A549 (cell line): ENCODE data around the gene TBC1D25. TPM values are rescaled to one million over a fixed set of nuclear protein-coding genes. Genes with fewer than 3 reads are reported as not detected.

Experiments
- ATAC-seq, 2 experiments: fragments of 200-7000 bp in 1 of 2; fragments of >200 bp in 1 of 2; cut with Nextera tagmentation in 1 of 2; cut with Tn5 transposase in 1 of 2; 3 replicates each; pipeline versions ENCODE4 v1.8.0 to v1.9.1; 2018 to 2020; ENCODE audit warnings: mild to moderate bottlenecking in 1 of 2, moderate library complexity in 1 of 2
- CTCF ChIA-PET: fragments of 300-600 bp; sonication (Branson Sonifier 250); formaldehyde crosslinking; extraction: SDS; loops from one replicate; lab custom pipeline; 2021; ENCODE audit warnings: antibody characterized with exemption, inconsistent platforms; lab: Yijun Ruan, JAX
- POLR2A ChIA-PET: fragments of 350-600 bp; formaldehyde crosslinking; extraction: SDS; loops from one replicate; lab custom pipeline; 2021; ENCODE audit warnings: antibody characterized with exemption, inconsistent platforms; lab: Yijun Ruan, JAX
- DNase-seq, 2 experiments: peaks; one replicate each; pipeline versions ENCODE4 v3.0.0 to v3.0.0-alpha.2; 2011 to 2016; ENCODE audit warnings: low read depth in 1 of 2, low spot score in 1 of 2
- FAIRE-seq: peaks from 2 replicates; lab custom pipeline; 2011; peaks lifted over from hg19 to GRCh38; lab: Jason Lieb, UNC
- H3K27ac ChIP-seq, 2 experiments: fragments of >200 bp; sonication (Bioruptor Twin); formaldehyde crosslinking; 3 replicates each; pipeline ENCODE4 v1.5.1; 2016 to 2017
- H3K4me1 ChIP-seq: fragments of >200 bp; sonication (Bioruptor Twin); formaldehyde crosslinking; 3 replicates; pipeline ENCODE4 v1.6.1; 2016
- H3K4me2 ChIP-seq: fragments of >200 bp; sonication (Bioruptor Twin); formaldehyde crosslinking; 3 replicates; pipeline ENCODE4 v1.6.1; 2016
- H3K4me3 ChIP-seq: fragments of >200 bp; sonication (Bioruptor Twin); formaldehyde crosslinking; 3 replicates; pipeline ENCODE4 v1.5.1; 2016
- H3K9me3 ChIP-seq: fragments of >200 bp; sonication (Bioruptor Twin); formaldehyde crosslinking; 3 replicates; pipeline ENCODE4 v1.6.1; 2016
- CBX2 ChIP-seq: fragments of 200-600 bp; sonication (generic); IDR thresholded peaks from 2 replicates; pipeline ENCODE4 v1.6.1; 2016; ENCODE audit warnings: low read depth, mild to moderate bottlenecking, borderline replicate concordance
- CBX8 ChIP-seq: fragments of 200-600 bp; sonication (generic); IDR thresholded peaks from 2 replicates; pipeline ENCODE4 v1.6.1; 2016
- CHD2 ChIP-seq: fragments of 150-350 bp; IDR thresholded peaks from 2 replicates; pipeline ENCODE4 v1.6.1; 2014; ENCODE audit warnings: low read length; ENCODE audit not compliant: partially characterized antibody
- CHD4 ChIP-seq: fragments of 200-600 bp; sonication (generic); IDR thresholded peaks from 2 replicates; pipeline ENCODE4 v1.6.1; 2016; ENCODE audit warnings: antibody characterized with exemption, mild to moderate bottlenecking, borderline replicate concordance
- EHF ChIP-seq: fragments of 250-450 bp; sonication (Bioruptor Pico); IDR thresholded peaks from 2 replicates; pipeline ENCODE4 v1.5.0; 2020; ENCODE audit warnings: mild to moderate bottlenecking
- EP300 ChIP-seq, 2 experiments: fragments of >200 bp; sonication (Bioruptor Twin); formaldehyde crosslinking; IDR thresholded peaks; 2 replicates in 1 of 2; 3 replicates in 1 of 2; pipeline ENCODE4 v1.6.1; 2016 to 2017
- ESRRA ChIP-seq: fragments of 150-350 bp; IDR thresholded peaks from 2 replicates; pipeline ENCODE4 v1.6.1; 2014; ENCODE audit warnings: mild to moderate bottlenecking, low read length, borderline replicate concordance
- FOSB ChIP-seq: fragments of 250-450 bp; sonication (Bioruptor Pico); IDR thresholded peaks from 2 replicates; pipeline ENCODE4 v1.5.0; 2020; ENCODE audit warnings: mild to moderate bottlenecking, moderate library complexity
- FOSL2 ChIP-seq, 2 experiments: fragments of 450-650 bp in 1 of 2; fragments of >200 bp in 1 of 2; sonication (Bioruptor Twin) in 1 of 2; formaldehyde crosslinking; IDR thresholded peaks; 2 replicates each; pipeline versions ENCODE4 v1.5.0 to v1.6.1; 2016 to 2020; ENCODE audit warnings: mild to moderate bottlenecking in 1 of 2, moderate library complexity in 1 of 2
- FOXS1 ChIP-seq: fragments of 250-450 bp; sonication (Bioruptor Pico); IDR thresholded peaks from 2 replicates; pipeline ENCODE4 v1.5.0; 2020; ENCODE audit warnings: mild to moderate bottlenecking, moderate library complexity
- GATA3 ChIP-seq: IDR thresholded peaks from 2 replicates; pipeline ENCODE4 v1.6.1; 2012; ENCODE audit warnings: borderline replicate concordance
- HDAC2 ChIP-seq: fragments of 200-600 bp; sonication (generic); IDR thresholded peaks from 2 replicates; pipeline ENCODE4 v1.6.1; 2016
- HES2 ChIP-seq: fragments of >200 bp; sonication (Bioruptor Twin); formaldehyde crosslinking; IDR thresholded peaks from 2 replicates; pipeline ENCODE4 v1.6.1; 2016
- HOXA7 ChIP-seq: fragments of 250-450 bp; sonication (Bioruptor Pico); IDR thresholded peaks from 2 replicates; pipeline ENCODE4 v1.5.0; 2020; ENCODE audit warnings: mild to moderate bottlenecking, moderate library complexity
- HOXB13 ChIP-seq: fragments of 250-450 bp; sonication (Bioruptor Pico); IDR thresholded peaks from 2 replicates; pipeline ENCODE4 v1.5.0; 2020; ENCODE audit warnings: low read depth, mild to moderate bottlenecking, moderate library complexity
- HOXB5 ChIP-seq: fragments of 250-450 bp; sonication (Bioruptor Pico); IDR thresholded peaks from 2 replicates; pipeline ENCODE4 v1.5.0; 2020; ENCODE audit warnings: mild to moderate bottlenecking, moderate library complexity
- JUN ChIP-seq, 2 experiments: fragments of >200 bp; sonication (Bioruptor Twin); formaldehyde crosslinking; IDR thresholded peaks; 2 replicates in 1 of 2; 3 replicates in 1 of 2; pipeline ENCODE4 v1.6.1; 2016 to 2017
- JUNB ChIP-seq: fragments of >200 bp; sonication (Bioruptor Twin); formaldehyde crosslinking; IDR thresholded peaks from 2 replicates; pipeline ENCODE4 v1.6.1; 2016
- KDM5A ChIP-seq: fragments of 200-600 bp; sonication (generic); IDR thresholded peaks from 2 replicates; pipeline ENCODE4 v1.6.1; 2016; ENCODE audit warnings: antibody characterized with exemption, mild to moderate bottlenecking
- MAFK ChIP-seq: fragments of 450-650 bp; IDR thresholded peaks from 2 replicates; pipeline ENCODE4 v1.6.1; 2014; ENCODE audit not compliant: partially characterized antibody
- MAX ChIP-seq: IDR thresholded peaks from 2 replicates; pipeline ENCODE4 v1.6.1; 2012
- MYC ChIP-seq: IDR thresholded peaks from 2 replicates; pipeline ENCODE4 v1.6.1; 2012; ENCODE audit warnings: mild to moderate bottlenecking, inconsistent platforms, low read length, improper control_type of control experiment, borderline replicate concordance
- NPAS2 ChIP-seq: fragments of 250-450 bp; sonication (Bioruptor Pico); IDR thresholded peaks from 2 replicates; pipeline ENCODE4 v1.8.0; 2022; ENCODE audit warnings: mild to moderate bottlenecking, moderate library complexity, borderline replicate concordance
- NR3C1 ChIP-seq: fragments of >200 bp; sonication (Bioruptor Twin); formaldehyde crosslinking; IDR thresholded peaks from 3 replicates; pipeline ENCODE4 v1.6.1; 2017
- RAD21 ChIP-seq, 2 experiments: fragments of >200 bp in 1 of 2; sonication (Bioruptor Twin) in 1 of 2; formaldehyde crosslinking in 1 of 2; IDR thresholded peaks in 1 of 2; conservative IDR thresholded peaks in 1 of 2; 2 replicates in 1 of 2; 3 replicates in 1 of 2; pipeline ENCODE4 v1.6.1; 2012 to 2018; ENCODE audit warnings: inconsistent platforms in 1 of 2
- RARB ChIP-seq: fragments of 250-450 bp; sonication (Bioruptor Pico); IDR thresholded peaks from 2 replicates; pipeline ENCODE4 v1.8.0; 2021; ENCODE audit warnings: mild to moderate bottlenecking, moderate library complexity
- RCOR1 ChIP-seq: fragments of 150-350 bp; IDR thresholded peaks from 2 replicates; pipeline ENCODE4 v1.6.1; 2014; ENCODE audit warnings: antibody characterized with exemption, low read length, low read depth
- RFX5 ChIP-seq: fragments of 450-650 bp; IDR thresholded peaks from 2 replicates; pipeline ENCODE4 v1.7.1; 2014; ENCODE audit warnings: antibody characterized with exemption, mild to moderate bottlenecking, moderate library complexity
- RNF2 ChIP-seq: fragments of 200-600 bp; sonication (generic); IDR thresholded peaks from 2 replicates; pipeline ENCODE4 v1.6.1; 2016; ENCODE audit warnings: low read depth, mild to moderate bottlenecking, antibody characterized with exemption, moderate library complexity, borderline replicate concordance
- SMC3 ChIP-seq: fragments of >200 bp; sonication (Bioruptor Twin); formaldehyde crosslinking; IDR thresholded peaks from 3 replicates; pipeline ENCODE4 v1.6.1; 2018; ENCODE audit warnings: inconsistent platforms
- SREBF2 ChIP-seq: fragments of 450-650 bp; IDR thresholded peaks from 2 replicates; pipeline ENCODE4 v1.6.1; 2014; ENCODE audit warnings: mild to moderate bottlenecking, moderate library complexity
- TFCP2L1 ChIP-seq: fragments of 250-450 bp; sonication (Bioruptor Pico); IDR thresholded peaks from 2 replicates; pipeline ENCODE4 v1.5.0; 2021; ENCODE audit warnings: mild to moderate bottlenecking
- USF2 ChIP-seq: fragments of 450-650 bp; IDR thresholded peaks from 2 replicates; pipeline ENCODE4 v1.6.1; 2014; ENCODE audit warnings: antibody characterized with exemption
- ZFP36 ChIP-seq: fragments of 450-650 bp; IDR thresholded peaks from 2 replicates; pipeline ENCODE4 v1.6.1; 2014; ENCODE audit warnings: borderline replicate concordance; ENCODE audit not compliant: partially characterized antibody
- ZSCAN20 ChIP-seq: fragments of 250-450 bp; sonication (Bioruptor Pico); IDR thresholded peaks from 2 replicates; pipeline ENCODE4 v1.8.0; 2022; ENCODE audit warnings: mild to moderate bottlenecking, moderate library complexity
- WGBS: methylation state at CpG from one replicate; pipeline ENCODE4 v1.1.6; 2017; ENCODE audit errors: missing lambda C conversion rate; 5-methylcytosine and 5-hydroxymethylcytosine counted together
- polyA plus RNA-seq, 4 experiments: library from polyadenylated mRNA; depleted of rRNA in 3 of 4; stranded (reverse); fragments of >200 nt; fragmentation: RNase III in 1 of 4; extraction: RNeasy Plus Mini Kit Qiagen cat#74134 plus additional on column Dnase treatment in 1 of 4; gene quantifications; 2 replicates in 3 of 4; 3 replicates in 1 of 4; pipeline ENCODE4 v1.2.3, GENCODE V29; 2011 to 2017

The TBC1D25 gene
- polyA plus RNA-seq, 2 of the 4 experiments (the other 2 are of a cell fraction), result 8.6 to 13.0 TPM

- WGBS, result 25% methylated on average over 14 of the region's 19 CpGs
- POLR2A ChIA-PET, result interaction anchor here (0.6 to 1.7 kb wide), 15 partner anchors 8 to 1340 kb away, joined by 3 to 14 read pairs (median 5); partner anchors contain the start of genes EBP, HDAC6 and TBC1D25
- peak; percentile 74 for FAIRE-seq
- CTCF ChIA-PET, result no interaction called here
- peak overlapping the region; percentile 75 for H3K4me3 ChIP-seq
- H3K27ac ChIP-seq, result peak overlapping the region; percentile 93 to 100
- peaks cover 23% of the 10 kb centered on the region; the same call in 2 of the 3 replicates for H3K4me1 ChIP-seq
- TF ChIP-seq HOXB5 (no peak), HOXB13 (CRISPR knock-in tag) (no peak), FOSL2 (IDR thresholded peaks at IDR 0.05) (no peak), FOSL2 (CRISPR knock-in tag; IDR thresholded peaks at IDR 0.05) (no peak), SREBF2 (no peak), EHF (no peak), ZFP36 (no peak), RFX5 (no peak), ESRRA (no peak), HES2 (no peak), RNF2 (no peak), CBX8 (no peak), RAD21 (conservative IDR thresholded peaks at IDR 0.05 in 1 of 2, IDR thresholded peaks at IDR 0.05 in 1 of 2) (no peak), ZSCAN20 (CRISPR knock-in tag) (no peak)
- peak in 1 of 2 experiments; percentile 22 for DNase-seq
- peak in 1 of 2 experiments; percentile 56; a peak in 3 of 6 replicates for ATAC-seq
- H3K9me3 ChIP-seq, result no peaks in the 10 kb centered on the region
- peak overlapping the region; percentile 81 for H3K4me2 ChIP-seq
These were observed 34.3 kb downstream of the TBC1D25 start for GRCh38 chrX:48573690-48574269.

GRCh38 chrX:48574270-48575266, 35.1 kb downstream of the TBC1D25 start, which contains the start of gene RBM3:
TSS of gene RBM3 (plus strand) at chrX:48574484. CDS start at chrX:48575181, 697 bp downstream.
- Histone ChIP-seq H3K4me3 (peak within 1 kb of the TSS; percentile 75), H3K4me2 (peak within 1 kb of the TSS; percentile 97), H3K27ac (peak within 1 kb of the TSS; percentile 93 to 100), H3K4me1 (peaks cover 23% of the 10 kb centered on the region; the same call in 2 of the 3 replicates), H3K9me3 (no peaks in the 10 kb centered on the region)
- FAIRE-seq, result peak; percentile 98
- ChIA-PET CTCF (interaction anchor here (0.8 kb wide), 1 partner anchor 20 kb away, joined by 4 read pairs; no protein-coding TSS in a partner anchor), POLR2A (interaction anchor here (0.5 to 1.7 kb wide), 17 partner anchors 9 to 1341 kb away, joined by 3 to 14 read pairs (median 5); partner anchors contain the start of genes EBP, HDAC6 and TBC1D25)
- peak; percentile 98 for ATAC-seq
- peak; percentile 86 to 95 for DNase-seq
- under 1% methylated on average over 45 of the region's 71 CpGs for WGBS
- TF ChIP-seq EP300 (IDR thresholded peaks at IDR 0.05) (no peak), CHD4 (no peak), NR3C1 (no peak), SREBF2 (no peak), HDAC2 (no peak), RNF2 (no peak), GATA3 (no peak; the same call in 1 of the 2 replicates), CBX2 (no peak), HES2 (no peak), JUN (IDR thresholded peaks at IDR 0.05) (peak; percentile 77 to 94; a peak in 4 of 5 replicates), FOXS1 (CRISPR knock-in tag) (0 out of 2 replicates have a peak, but pooled peaks have one; percentile 25), MYC (peak; percentile 99), ZFP36 (no peak), TFCP2L1 (CRISPR knock-in tag) (0 out of 2 replicates have a peak, but pooled peaks have one; percentile 79), HOXA7 (CRISPR knock-in tag) (no peak; the same call in none of the 2 replicates), MAFK (no peak), RARB (CRISPR knock-in tag) (peak; percentile 92), SMC3 (no peak), FOSB (CRISPR knock-in tag) (no peak; the same call in none of the 2 replicates), MAX (peak; percentile 99), KDM5A (no peak), NPAS2 (CRISPR knock-in tag) (no peak), HOXB5 (0 out of 2 replicates have a peak, but pooled peaks have one; percentile 55), EHF (0 out of 2 replicates have a peak, but pooled peaks have one; percentile 56), RCOR1 (no peak), JUNB (no peak), CHD2 (no peak), USF2 (peak; percentile 74)
